Measurements from ENCODE around the gene SERPINB13.
A peak's percentile ranks its signal among the peaks of the same experiment; 100 is the strongest.

SERPINB13 gene

GRCh38 chr18:63586966-63587365 is at the start of gene SERPINB13:
TSS of gene SERPINB13 (plus strand) at chr18:63587343. CDS start at chr18:63588668, 1,325 bp downstream.
- no peak for DNase-seq

- no peak for DNase-seq
These were observed 47.1 kb upstream of the SERPINB13 start for GRCh38 chr18:63539904-63540510.

- DNase-seq = no peak
These were observed 45.1 kb upstream of the SERPINB13 start, which contains the start of gene SERPINB12 for GRCh38 chr18:63542069-63542468. TSS of gene SERPINB12 (plus strand) at chr18:63542369. CDS start at chr18:63556160, 13,791 bp downstream.

- no peak for DNase-seq
These were observed 43.1 kb upstream of the SERPINB13 start for GRCh38 chr18:63544017-63544416.

GRCh38 chr18:63545000-63545399 is 42.1 kb upstream of the SERPINB13 start:
- DNase-seq = no peak

- no peak for DNase-seq
These were observed 37.1 kb upstream of the SERPINB13 start for GRCh38 chr18:63550068-63550467.

- DNase-seq = no peak
These were observed 35.4 kb upstream of the SERPINB13 start for GRCh38 chr18:63551769-63552168.

GRCh38 chr18:63552581-63552980 is 34.6 kb upstream of the SERPINB13 start:
- no peak for DNase-seq

- no peak for DNase-seq
These were observed 34.1 kb upstream of the SERPINB13 start for GRCh38 chr18:63553081-63553480.

- no peak for DNase-seq
These were observed 27.3 kb upstream of the SERPINB13 start for GRCh38 chr18:63559567-63560491.

GRCh38 chr18:63562284-63562683 is 24.9 kb upstream of the SERPINB13 start:
- no peak for DNase-seq

GRCh38 chr18:63564021-63564420 is 23.1 kb upstream of the SERPINB13 start:
- no peak for DNase-seq

- DNase-seq = no peak
These were observed 22.6 kb upstream of the SERPINB13 start for GRCh38 chr18:63564561-63564960.

- no peak for DNase-seq
These were observed 19.9 kb upstream of the SERPINB13 start for GRCh38 chr18:63567276-63567675.

- DNase-seq = no peak
These were observed 19.3 kb upstream of the SERPINB13 start for GRCh38 chr18:63567825-63568224.

- DNase-seq = no peak
These were observed 16.4 kb upstream of the SERPINB13 start for GRCh38 chr18:63570721-63571120.

GRCh38 chr18:63575681-63576080 is 11.5 kb upstream of the SERPINB13 start:
- DNase-seq = no peak

GRCh38 chr18:63578357-63578958 is 8.7 kb upstream of the SERPINB13 start:
- DNase-seq = peak; percentile 18

- no peak for DNase-seq
These were observed 7.5 kb upstream of the SERPINB13 start for GRCh38 chr18:63579616-63580015.

- no peak for DNase-seq
These were observed 1.2 kb upstream of the SERPINB13 start for GRCh38 chr18:63585988-63586387.

- DNase-seq = no peak
These were observed 712 bp upstream of the SERPINB13 start for GRCh38 chr18:63586431-63586830.

- DNase-seq = no peak
These were observed 1.8 kb downstream of the SERPINB13 start for GRCh38 chr18:63588909-63589308.

GRCh38 chr18:63590373-63590772 is 3.2 kb downstream of the SERPINB13 start:
- no peak for DNase-seq
